ENCODE measurements around the gene RBM42. TPM values are rescaled to one million over a fixed set of nuclear protein-coding genes. Genes with fewer than 3 reads are reported as not detected.

The RBM42 gene
- total and polyA plus RNA-seq, 2 of the 13 experiments (the other 11 are each of a cell fraction or from before 2014, with no cell fraction given): 27.2 to 55.3 TPM

DNA sequence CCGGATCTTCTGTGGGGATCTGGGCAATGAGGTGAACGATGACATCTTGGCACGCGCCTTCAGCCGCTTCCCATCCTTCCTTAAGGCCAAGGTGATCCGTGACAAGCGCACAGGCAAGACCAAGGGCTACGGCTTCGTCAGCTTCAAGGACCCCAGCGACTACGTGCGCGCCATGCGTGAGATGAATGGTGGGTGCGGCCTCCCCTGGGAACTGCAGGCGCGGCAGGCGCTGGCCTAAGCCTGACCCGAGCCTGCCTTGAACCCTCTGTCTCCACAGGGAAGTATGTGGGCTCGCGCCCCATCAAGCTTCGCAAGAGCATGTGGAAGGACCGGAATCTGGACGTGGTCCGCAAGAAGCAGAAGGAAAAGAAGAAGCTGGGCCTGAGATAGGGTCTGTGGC lies 8.3 kb downstream of the RBM42 start (continued):
- no peak for TF ChIP-seq ZNF253 (CRISPR knock-in tag; IDR thresholded peaks at IDR 0.05; ENCODE audit: borderline replicate concordance)
- no peak for TF ChIP-seq ZNF251 (CRISPR knock-in tag; IDR thresholded peaks at IDR 0.05)
- no peak for TF ChIP-seq ZNF446 (CRISPR knock-in tag; IDR thresholded peaks at IDR 0.05)
- TF ChIP-seq RBFOX2 (IDR thresholded peaks at IDR 0.05; ENCODE audit: low read depth, low read length): peak; percentile 38; the same call in 1 of the 2 replicates

DNA sequence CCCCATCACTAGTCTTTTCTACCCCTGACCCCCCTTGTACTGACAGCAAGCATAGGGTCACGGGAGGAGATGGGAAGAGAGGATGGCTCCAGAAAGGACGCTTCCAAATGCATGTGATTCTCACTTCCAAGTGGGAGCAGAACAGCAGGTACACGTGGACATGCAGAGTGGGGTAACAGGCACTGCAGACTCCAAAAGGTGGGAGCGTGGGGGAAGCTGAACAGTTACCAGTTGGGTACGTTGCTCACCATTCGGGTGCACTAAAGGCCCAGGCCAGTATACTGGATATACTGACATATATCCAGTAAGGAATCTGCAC lies 10.4 kb downstream of the RBM42 start:
- ChIA-PET CTCF (ENCODE audit: low intra/inter-chr PET ratio, low total read pairs) (no interaction called here), POLR2A (no interaction called here)
- 81% methylated on average over 6 of the region's 6 CpGs for WGBS (ENCODE audit: low lambda C conversion rate)
- no peak overlapping the region for H3K4me2 ChIP-seq (ENCODE audit: low read depth, low read length)
- H3K79me2 ChIP-seq (ENCODE audit: insufficient read depth, low read length): no peaks in the 10 kb centered on the region
- no peak overlapping the region for H3K9ac ChIP-seq (ENCODE audit: insufficient read depth, low read depth, low read length)
- H3K4me3 ChIP-seq (replicated peaks in 1 of 3; ENCODE audit: insufficient read depth in 1 of 3, low read depth in 2 of 3, low read length in 3 of 3): no peak overlapping the region
- TF ChIP-seq, protein P1, sequence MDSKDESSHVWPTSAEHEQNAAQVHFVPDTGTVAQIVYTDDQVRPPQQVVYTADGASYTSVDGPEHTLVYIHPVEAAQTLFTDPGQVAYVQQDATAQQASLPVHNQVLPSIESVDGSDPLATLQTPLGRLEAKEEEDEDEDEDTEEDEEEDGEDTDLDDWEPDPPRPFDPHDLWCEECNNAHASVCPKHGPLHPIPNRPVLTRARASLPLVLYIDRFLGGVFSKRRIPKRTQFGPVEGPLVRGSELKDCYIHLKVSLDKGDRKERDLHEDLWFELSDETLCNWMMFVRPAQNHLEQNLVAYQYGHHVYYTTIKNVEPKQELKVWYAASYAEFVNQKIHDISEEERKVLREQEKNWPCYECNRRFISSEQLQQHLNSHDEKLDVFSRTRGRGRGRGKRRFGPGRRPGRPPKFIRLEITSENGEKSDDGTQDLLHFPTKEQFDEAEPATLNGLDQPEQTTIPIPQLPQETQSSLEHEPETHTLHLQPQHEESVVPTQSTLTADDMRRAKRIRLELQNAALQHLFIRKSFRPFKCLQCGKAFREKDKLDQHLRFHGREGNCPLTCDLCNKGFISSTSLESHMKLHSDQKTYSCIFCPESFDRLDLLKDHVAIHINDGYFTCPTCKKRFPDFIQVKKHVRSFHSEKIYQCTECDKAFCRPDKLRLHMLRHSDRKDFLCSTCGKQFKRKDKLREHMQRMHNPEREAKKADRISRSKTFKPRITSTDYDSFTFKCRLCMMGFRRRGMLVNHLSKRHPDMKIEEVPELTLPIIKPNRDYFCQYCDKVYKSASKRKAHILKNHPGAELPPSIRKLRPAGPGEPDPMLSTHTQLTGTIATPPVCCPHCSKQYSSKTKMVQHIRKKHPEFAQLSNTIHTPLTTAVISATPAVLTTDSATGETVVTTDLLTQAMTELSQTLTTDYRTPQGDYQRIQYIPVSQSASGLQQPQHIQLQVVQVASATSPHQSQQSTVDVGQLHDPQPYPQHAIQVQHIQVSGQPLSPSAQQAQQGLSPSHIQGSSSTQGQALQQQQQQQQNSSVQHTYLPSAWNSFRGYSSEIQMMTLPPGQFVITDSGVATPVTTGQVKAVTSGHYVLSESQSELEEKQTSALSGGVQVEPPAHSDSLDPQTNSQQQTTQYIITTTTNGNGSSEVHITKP (CRISPR knock-in tag; IDR thresholded peaks at IDR 0.05; ENCODE audit: low read depth): no peak
- TF ChIP-seq, protein P2, sequence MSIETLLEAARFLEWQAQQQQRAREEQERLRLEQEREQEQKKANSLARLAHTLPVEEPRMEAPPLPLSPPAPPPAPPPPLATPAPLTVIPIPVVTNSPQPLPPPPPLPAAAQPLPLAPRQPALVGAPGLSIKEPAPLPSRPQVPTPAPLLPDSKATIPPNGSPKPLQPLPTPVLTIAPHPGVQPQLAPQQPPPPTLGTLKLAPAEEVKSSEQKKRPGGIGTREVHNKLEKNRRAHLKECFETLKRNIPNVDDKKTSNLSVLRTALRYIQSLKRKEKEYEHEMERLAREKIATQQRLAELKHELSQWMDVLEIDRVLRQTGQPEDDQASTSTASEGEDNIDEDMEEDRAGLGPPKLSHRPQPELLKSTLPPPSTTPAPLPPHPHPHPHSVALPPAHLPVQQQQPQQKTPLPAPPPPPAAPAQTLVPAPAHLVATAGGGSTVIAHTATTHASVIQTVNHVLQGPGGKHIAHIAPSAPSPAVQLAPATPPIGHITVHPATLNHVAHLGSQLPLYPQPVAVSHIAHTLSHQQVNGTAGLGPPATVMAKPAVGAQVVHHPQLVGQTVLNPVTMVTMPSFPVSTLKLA (IDR thresholded peaks at IDR 0.05): peak; percentile 49
- FAIRE-seq (no peak), DNase-seq (ENCODE audit: low spot score) (no peak), ATAC-seq (no peak)
- H4K20me1 ChIP-seq (ENCODE audit: insufficient read depth, low read length): no peaks in the 10 kb centered on the region
- H3K36me3 ChIP-seq (replicated peaks in 1 of 2; ENCODE audit: control insufficient read depth in 1 of 2, insufficient read depth in 2 of 2, low read length in 2 of 2): peaks cover 5 to 26% of the 10 kb centered on the region in 2 experiments
- intact Hi-C loops (cut with micrococcal nuclease; ENCODE audit: unreplicated experiment): no loop called here
- H3K27ac ChIP-seq (ENCODE audit: extremely low read length, insufficient read depth, low read length): no peak overlapping the region
- in situ Hi-C loops (cut with HindIII; ENCODE audit: extremely low pct_ligation_motif_present, low pct_unique_long_range_greater_than_20kb): no loop called here
- no peaks in the 10 kb centered on the region for H3K9me3 ChIP-seq (ENCODE audit: low read length)
- peaks cover 20% of the 10 kb centered on the region for H3K4me1 ChIP-seq (ENCODE audit: insufficient read depth, low read length)
- BruUV-seq (replicated peaks): no TSS peak
- no peaks in the 10 kb centered on the region for H3K27me3 ChIP-seq (ENCODE audit: control insufficient read depth in 1 of 2, insufficient read depth in 2 of 2, low read length in 2 of 2)
- no peak overlapping the region for H2AFZ ChIP-seq (ENCODE audit: low read length)
